Myocyte (in vitro differentiated cells): Measurements from ENCODE around the gene EXOC3L4. TPM values are rescaled to one million over a fixed set of nuclear protein-coding genes. Genes with fewer than 3 reads are reported as not detected.
"Not testable (repeated sequence)": the region's sequence is repeated elsewhere in the genome, so short reads cannot be mapped to it uniquely, and the experiment has no call there.

Source experiments
- DNase-seq: peaks from one replicate; pipeline ENCODE4 v3.0.0-alpha.2; 2012; ENCODE audit warnings: low read depth
- polyA plus RNA-seq: library from polyadenylated mRNA; unstranded; fragments of >200 nt; gene quantifications from one replicate; pipeline ENCODE4 v1.2.1, GENCODE V29; 2012; ENCODE audit warnings: missing spikeins
- total RNA-seq: library from RNA; depleted of rRNA; stranded (reverse); fragments of >200 nt; gene quantifications from 2 replicates; pipeline ENCODE4 v1.2.3, GENCODE V29; 2014

EXOC3L4 gene
- 58.9 and 99.9 TPM in 2 replicates for total RNA-seq
- polyA plus RNA-seq, result 3.0 TPM

- no peak for DNase-seq
Measured at GRCh38 chr14:103094406-103095209, at the start of gene EXOC3L4. EXOC3L4 (plus strand) TSS chr14:103094725; CDS start chr14:103100220, 5,495 bp downstream.

- DNase-seq, result no peak
Measured at GRCh38 chr14:103045371-103045869, 49.1 kb upstream of the EXOC3L4 start.

- not testable (repeated sequence) for DNase-seq
Measured at GRCh38 chr14:103047453-103047852, 47.1 kb upstream of the EXOC3L4 start.

- DNase-seq, result no peak
Measured at GRCh38 chr14:103050935-103051334, 43.6 kb upstream of the EXOC3L4 start.

DNA sequence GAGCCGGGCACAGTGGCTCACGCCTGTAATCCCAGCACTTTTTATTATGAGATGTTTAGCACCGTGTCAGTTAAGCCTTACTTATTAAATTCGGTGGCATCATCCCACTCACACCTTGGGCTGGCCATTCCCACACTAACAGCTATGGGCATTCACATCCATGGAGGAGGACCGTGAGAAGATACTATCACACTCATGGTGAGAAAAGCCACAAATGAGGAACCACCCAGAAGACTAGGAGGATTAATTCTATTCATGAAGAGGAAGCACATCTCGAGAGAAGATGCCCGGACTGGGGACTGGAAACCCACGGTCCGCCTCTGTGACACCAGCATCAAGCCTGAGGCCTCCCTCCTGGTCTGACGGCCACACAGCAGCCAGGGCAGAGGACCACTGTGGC, 42.1 kb upstream of the EXOC3L4 start:
- DNase-seq, result no peak

- DNase-seq, result no peak
Measured at GRCh38 chr14:103055695-103056094, 38.8 kb upstream of the EXOC3L4 start.

GRCh38 chr14:103056322-103057027, 38.0 kb upstream of the EXOC3L4 start:
- DNase-seq, result peak; percentile 52

GRCh38 chr14:103057028-103057371, 37.5 kb upstream of the EXOC3L4 start:
- DNase-seq, result peak; percentile 24

GRCh38 chr14:103057372-103058163, 37.0 kb upstream of the EXOC3L4 start, which contains the start of gene CDC42BPB:
CDC42BPB (minus strand) TSS chr14:103057549; CDS start chr14:103057173, 376 bp downstream.
- peak; percentile 93 for DNase-seq

DNA sequence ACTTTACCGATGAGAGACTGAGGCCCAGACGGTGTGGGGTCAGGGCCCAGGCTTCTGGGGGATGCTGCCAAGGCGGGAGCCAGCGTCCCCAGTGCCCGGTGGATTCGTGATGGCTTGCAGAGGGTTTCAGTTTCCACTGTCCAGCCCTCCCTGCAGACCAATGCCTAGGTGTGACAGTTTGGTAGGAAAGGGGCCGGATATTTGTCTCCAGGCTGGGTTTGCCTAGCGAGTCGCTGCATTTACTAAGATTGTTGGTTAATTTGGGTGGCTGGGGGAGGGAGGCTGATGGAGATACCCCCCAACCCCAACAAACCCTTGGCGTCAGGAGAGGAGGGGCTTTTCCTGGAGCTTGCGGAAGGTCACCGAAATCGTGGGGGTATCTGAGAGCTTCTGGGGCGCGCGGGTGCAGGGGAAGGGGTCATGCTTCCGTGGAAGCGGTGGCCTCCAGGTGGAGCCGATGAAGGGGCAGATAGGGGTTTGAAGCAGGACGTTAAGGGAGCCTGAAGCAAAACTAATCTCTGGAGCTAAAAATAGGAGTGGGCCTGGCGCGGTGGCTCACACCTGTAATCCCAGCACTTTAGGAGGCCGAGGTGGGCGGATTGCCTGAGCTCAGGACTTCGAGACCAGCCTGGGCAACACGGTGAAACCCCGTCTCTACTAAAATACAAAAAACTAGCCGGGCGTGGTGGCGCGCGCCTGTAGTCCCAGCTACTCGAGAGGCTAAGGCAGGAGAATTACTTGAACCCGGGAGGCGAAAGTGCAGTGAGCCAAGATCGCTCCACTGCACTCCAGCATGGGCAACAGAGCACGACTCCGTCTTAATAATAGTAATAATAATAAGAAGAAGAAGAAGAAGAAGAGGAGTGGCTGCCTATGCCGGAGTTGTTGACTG, 36.1 kb upstream of the EXOC3L4 start:
- DNase-seq, result no peak

GRCh38 chr14:103059556-103059955, 35.0 kb upstream of the EXOC3L4 start:
- no peak for DNase-seq

- no peak for DNase-seq
Measured at GRCh38 chr14:103061482-103061976, 33.0 kb upstream of the EXOC3L4 start.

- DNase-seq, result no peak
Measured at GRCh38 chr14:103064436-103064835, 30.1 kb upstream of the EXOC3L4 start.

DNA sequence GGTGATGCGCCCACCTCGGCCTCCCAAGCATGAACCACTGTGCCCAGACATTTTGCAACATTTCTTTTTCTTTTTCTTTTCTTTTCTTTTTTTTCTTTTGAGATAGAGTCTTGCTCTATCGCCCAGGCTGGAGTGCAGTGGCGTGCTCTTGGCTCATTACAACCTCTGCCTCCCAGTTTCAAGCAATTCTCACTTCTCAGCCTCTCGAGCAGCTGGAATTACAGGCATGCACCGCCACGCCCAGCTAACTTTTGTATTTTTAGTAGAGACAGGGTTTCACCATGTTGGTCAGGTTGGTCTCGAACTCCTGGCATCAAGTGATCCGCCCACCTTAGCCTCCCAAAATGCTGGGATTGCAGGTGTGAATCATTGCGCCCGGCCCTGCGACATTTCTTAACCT, 29.5 kb upstream of the EXOC3L4 start:
- DNase-seq, result no peak

DNA sequence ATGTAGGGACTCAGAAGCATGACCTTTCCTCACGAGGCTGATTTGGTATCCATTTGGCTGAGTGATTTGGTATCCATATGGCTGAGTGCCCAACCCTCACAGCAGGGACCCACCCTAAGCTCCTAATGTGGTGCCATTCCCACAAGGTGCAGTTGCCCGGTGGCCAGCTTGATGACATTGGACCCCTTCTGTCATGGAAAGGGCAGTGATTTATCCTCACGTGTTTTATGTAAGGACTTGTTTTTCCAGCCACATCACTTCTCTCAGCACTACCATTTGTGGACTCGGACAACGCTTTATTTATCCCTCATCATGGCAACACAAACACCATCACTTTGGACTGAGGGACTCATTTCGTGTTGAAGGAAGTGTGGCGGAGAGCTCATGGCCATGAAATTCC, 28.7 kb upstream of the EXOC3L4 start:
- DNase-seq, result no peak

- no peak for DNase-seq
Measured at GRCh38 chr14:103066399-103066798, 28.1 kb upstream of the EXOC3L4 start.

DNA sequence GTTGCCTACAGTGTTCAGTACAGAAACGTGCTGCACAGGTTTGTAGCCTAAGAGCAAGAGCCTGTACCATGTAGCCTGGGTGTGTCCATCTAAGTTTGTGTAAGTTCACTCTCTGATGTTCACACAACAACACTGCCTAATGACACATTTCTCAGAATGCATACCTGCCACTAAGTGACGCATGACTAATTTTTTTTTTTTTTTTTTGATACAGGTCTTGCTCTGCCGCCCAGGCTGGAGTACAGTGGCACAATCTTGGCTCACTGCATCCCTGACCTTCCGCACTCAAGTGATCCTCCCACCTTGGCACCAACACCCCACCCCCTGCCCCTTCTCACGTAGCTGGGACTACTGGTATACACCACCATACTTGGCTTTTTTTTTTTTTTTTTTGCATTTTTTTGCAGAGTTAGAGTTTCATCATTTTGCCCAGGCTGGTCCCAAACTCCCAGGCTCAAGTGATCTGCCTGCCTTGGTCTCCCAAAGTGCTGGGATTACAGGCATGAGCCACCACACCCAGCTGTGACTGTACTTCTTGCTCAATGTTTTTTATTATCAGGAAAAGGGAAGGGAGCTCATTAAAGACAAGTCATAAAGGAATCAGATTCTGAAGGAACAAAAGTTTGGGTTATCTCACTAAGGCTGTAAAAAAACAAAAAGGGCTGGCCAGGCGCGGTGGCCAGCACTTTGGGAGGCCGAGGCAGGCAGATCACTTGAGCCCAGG, 27.1 kb upstream of the EXOC3L4 start:
- DNase-seq, result no peak

GRCh38 chr14:103068351-103069073, 26.0 kb upstream of the EXOC3L4 start:
- no peak for DNase-seq
